ENCODE measurements around the gene THEM4. TPM values are rescaled to one million over a fixed set of nuclear protein-coding genes. Genes with fewer than 3 reads are reported as not detected.

Gene THEM4
- total RNA-seq, 2 donors from 2014 or later = 11.9 to 30.3 TPM

GRCh38 chr1:151952811-151953210 is 43.5 kb upstream of the THEM4 start:
- no peaks in the 10 kb centered on the region for H3K36me3 ChIP-seq (replicated peaks in 1 of 2; ENCODE audit: insufficient read depth in 1 of 2, low read depth in 2 of 2)
- H3K4me3 ChIP-seq = no peak overlapping the region
- 22 to 43% methylated on average over 1 of the region's 1 CpG for WGBS, 2 donors
- H3K4me1 ChIP-seq = peaks cover 4% of the 10 kb centered on the region
- H3K27me3 ChIP-seq = no peaks in the 10 kb centered on the region
- no peak for DNase-seq
- TF ChIP-seq CTCF (IDR thresholded peaks at IDR 0.05) (no peak), POLR2A (IDR thresholded peaks at IDR 0.05) (no peak)
- no peaks in the 10 kb centered on the region for H3K9me3 ChIP-seq
- intact Hi-C loops (cut with DNase I) = no loop called here
- peak overlapping the region in 2 of 4 donors; percentile 49 to 66 for H3K27ac ChIP-seq
- ATAC-seq = no peak

GRCh38 chr1:151949371-151950193 is 40.3 kb upstream of the THEM4 start:
- intact Hi-C loops (cut with DNase I) = no loop called here
- no peaks in the 10 kb centered on the region for H3K36me3 ChIP-seq (replicated peaks in 1 of 2; ENCODE audit: insufficient read depth in 1 of 2, low read depth in 2 of 2)
- H3K4me1 ChIP-seq = peaks cover 7% of the 10 kb centered on the region
- peak overlapping the region in 1 of 4 donors; percentile 13 for H3K27ac ChIP-seq
- no peaks in the 10 kb centered on the region for H3K9me3 ChIP-seq
- DNase-seq = no peak
- H3K27me3 ChIP-seq = no peaks in the 10 kb centered on the region
- no peak overlapping the region for H3K4me3 ChIP-seq
- no peak for ATAC-seq
- 71 to 83% methylated on average over 1 to 18 of the region's 18 CpGs for WGBS, 2 donors
- TF ChIP-seq CTCF (IDR thresholded peaks at IDR 0.05) = no peak
- TF ChIP-seq POLR2A (IDR thresholded peaks at IDR 0.05) = no peak

GRCh38 chr1:151948506-151948905 is 39.2 kb upstream of the THEM4 start:
- Histone ChIP-seq H3K9me3 (no peaks in the 10 kb centered on the region), H3K27me3 (no peaks in the 10 kb centered on the region), H3K4me1 (peaks cover 13% of the 10 kb centered on the region), H3K36me3 (replicated peaks in 1 of 2; ENCODE audit: insufficient read depth in 1 of 2, low read depth in 2 of 2) (no peaks in the 10 kb centered on the region), H3K4me3 (no peak overlapping the region), H3K27ac (no peak overlapping the region)
- WGBS, 2 donors = 58 to 74% methylated on average over 1 of the region's 1 CpG
- TF ChIP-seq CTCF (IDR thresholded peaks at IDR 0.05) (no peak), POLR2A (IDR thresholded peaks at IDR 0.05) (no peak)
- no peak for ATAC-seq
- intact Hi-C loops (cut with DNase I) = no loop called here
- no peak for DNase-seq

GRCh38 chr1:151947140-151947539 is 37.8 kb upstream of the THEM4 start:
- WGBS, 2 donors = 78 to 81% methylated on average over 2 of the region's 2 CpGs
- Histone ChIP-seq H3K27ac (no peak overlapping the region), H3K4me1 (peaks cover 13% of the 10 kb centered on the region), H3K27me3 (no peaks in the 10 kb centered on the region), H3K9me3 (no peaks in the 10 kb centered on the region), H3K36me3 (replicated peaks in 1 of 2; ENCODE audit: insufficient read depth in 1 of 2, low read depth in 2 of 2) (no peaks in the 10 kb centered on the region), H3K4me3 (no peak overlapping the region)
- DNase-seq (no peak), ATAC-seq (no peak)
- intact Hi-C loops (cut with DNase I) = no loop called here
- TF ChIP-seq CTCF (IDR thresholded peaks at IDR 0.05) (no peak), POLR2A (IDR thresholded peaks at IDR 0.05) (no peak)

All from body of pancreas (tissue), 4 donors.